Measurements from ENCODE around the gene FAM168A.

DNA sequence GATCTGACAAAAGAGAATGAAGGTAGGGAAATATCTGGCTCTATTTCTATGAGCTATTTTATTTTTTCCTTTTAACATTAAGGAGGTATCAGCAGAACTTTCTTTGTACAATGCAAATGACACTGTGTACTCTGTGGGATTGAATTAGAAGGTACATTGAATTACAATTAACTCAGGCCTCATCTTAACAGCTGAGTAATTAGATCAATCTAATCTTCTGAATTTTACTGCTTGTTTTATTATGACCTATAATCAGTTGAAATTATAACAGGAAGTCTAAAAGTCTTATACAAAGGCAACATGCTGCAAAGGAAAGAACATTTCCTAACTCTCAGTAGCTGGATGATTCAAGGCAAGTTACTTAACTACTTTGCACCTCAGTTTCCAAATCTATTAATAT is 151.9 kb downstream of the FAM168A start:
- TF ChIP-seq, protein P1, sequence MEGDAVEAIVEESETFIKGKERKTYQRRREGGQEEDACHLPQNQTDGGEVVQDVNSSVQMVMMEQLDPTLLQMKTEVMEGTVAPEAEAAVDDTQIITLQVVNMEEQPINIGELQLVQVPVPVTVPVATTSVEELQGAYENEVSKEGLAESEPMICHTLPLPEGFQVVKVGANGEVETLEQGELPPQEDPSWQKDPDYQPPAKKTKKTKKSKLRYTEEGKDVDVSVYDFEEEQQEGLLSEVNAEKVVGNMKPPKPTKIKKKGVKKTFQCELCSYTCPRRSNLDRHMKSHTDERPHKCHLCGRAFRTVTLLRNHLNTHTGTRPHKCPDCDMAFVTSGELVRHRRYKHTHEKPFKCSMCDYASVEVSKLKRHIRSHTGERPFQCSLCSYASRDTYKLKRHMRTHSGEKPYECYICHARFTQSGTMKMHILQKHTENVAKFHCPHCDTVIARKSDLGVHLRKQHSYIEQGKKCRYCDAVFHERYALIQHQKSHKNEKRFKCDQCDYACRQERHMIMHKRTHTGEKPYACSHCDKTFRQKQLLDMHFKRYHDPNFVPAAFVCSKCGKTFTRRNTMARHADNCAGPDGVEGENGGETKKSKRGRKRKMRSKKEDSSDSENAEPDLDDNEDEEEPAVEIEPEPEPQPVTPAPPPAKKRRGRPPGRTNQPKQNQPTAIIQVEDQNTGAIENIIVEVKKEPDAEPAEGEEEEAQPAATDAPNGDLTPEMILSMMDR (IDR thresholded peaks at IDR 0.05), result no peak
- TF ChIP-seq POLR2A (IDR thresholded peaks at IDR 0.05; ENCODE audit: low read depth) (no peak), EP300 (IDR thresholded peaks at IDR 0.05) (no peak)

All from esophagus muscularis mucosa (tissue), 4 donors.